ENCODE data around the gene OTULIN. TPM values are rescaled to one million over a fixed set of nuclear protein-coding genes. Genes with fewer than 3 reads are reported as not detected.
A peak's percentile ranks its signal among the peaks of the same experiment; 100 is the strongest.

The OTULIN gene
- 10 to 100 TPM; 24.1 TPM for total RNA-seq
- long read RNA-seq, full-length matches to known transcripts: 16 of 18 reads
- long read RNA-seq, partial matches to known transcripts: 2 of 18 reads
- long read RNA-seq, other reads (novel, unspliced or antisense): 0 of 18 reads

GRCh38 chr5:14664270-14665100, at the start of gene OTULIN:
Gene OTULIN, plus strand, starts transcription at chr5:14664718. Its CDS starts 108 bp downstream, at chr5:14664826.
- DNase-seq: peak; percentile 91 to 92
- peak; percentile 90 for ATAC-seq
- intact Hi-C loops (cut with DNase I, micrococcal nuclease): no loop called here

- intact Hi-C loops (cut with DNase I, micrococcal nuclease): no loop called here
- ATAC-seq: no peak
- DNase-seq: no peak
These were observed 49.2 kb upstream of the OTULIN start for GRCh38 chr5:14615365-14615764.

- ATAC-seq (no peak), DNase-seq (no peak)
- intact Hi-C loops (cut with DNase I, micrococcal nuclease): no loop called here
These were observed 47.1 kb upstream of the OTULIN start for GRCh38 chr5:14617441-14617840.

GRCh38 chr5:14627270-14627669, 37.2 kb upstream of the OTULIN start:
- ATAC-seq (no peak), DNase-seq (no peak)

GRCh38 chr5:14628346-14628745, 36.2 kb upstream of the OTULIN start:
- ATAC-seq (peak; percentile 52), DNase-seq (peak in 1 of 2 donors; percentile 36)
- intact Hi-C loops (cut with DNase I, micrococcal nuclease): no loop called here

More at GRCh38 chr5:14627270-14627669, 37.2 kb upstream of the OTULIN start:
- intact Hi-C loops (cut with DNase I, micrococcal nuclease): no loop called here

GRCh38 chr5:14630671-14631070, 33.8 kb upstream of the OTULIN start:
- intact Hi-C loops (cut with DNase I, micrococcal nuclease): no loop called here
- ATAC-seq (no peak), DNase-seq (no peak)

- intact Hi-C loops (cut with DNase I, micrococcal nuclease): no loop called here
- DNase-seq (no peak), ATAC-seq (no peak)
These were observed 28.9 kb upstream of the OTULIN start for GRCh38 chr5:14635656-14636055.

- intact Hi-C loops (cut with DNase I, micrococcal nuclease): loop anchor here in 1 of 2 donors (10.0 kb wide), 2 partner anchors 246 to 656 kb away; no protein-coding TSS in a partner anchor
These were observed 23.8 kb upstream of the OTULIN start for GRCh38 chr5:14640765-14641164.

GRCh38 chr5:14644623-14645237, 19.8 kb upstream of the OTULIN start:
- no peak for ATAC-seq
- DNase-seq: no peak
- intact Hi-C loops (cut with DNase I, micrococcal nuclease): loop anchor here in 1 of 2 donors (10.0 kb wide), 2 partner anchors 250 to 660 kb away; no protein-coding TSS in a partner anchor

More at GRCh38 chr5:14640765-14641164, 23.8 kb upstream of the OTULIN start:
- ATAC-seq (no peak), DNase-seq (no peak)

GRCh38 chr5:14650052-14650451, 14.5 kb upstream of the OTULIN start:
- DNase-seq (no peak), ATAC-seq (no peak)
- intact Hi-C loops (cut with DNase I, micrococcal nuclease): no loop called here

- ATAC-seq (no peak), DNase-seq (no peak)
- intact Hi-C loops (cut with DNase I, micrococcal nuclease): no loop called here
These were observed 9.3 kb upstream of the OTULIN start for GRCh38 chr5:14655146-14655741.

GRCh38 chr5:14656898-14657297, 7.6 kb upstream of the OTULIN start:
- DNase-seq (no peak), ATAC-seq (no peak)
- intact Hi-C loops (cut with DNase I, micrococcal nuclease): no loop called here

GRCh38 chr5:14659821-14660607, 4.5 kb upstream of the OTULIN start:
- DNase-seq (no peak), ATAC-seq (no peak)
- intact Hi-C loops (cut with DNase I, micrococcal nuclease): no loop called here

GRCh38 chr5:14660833-14661232, 3.7 kb upstream of the OTULIN start:
- DNase-seq: no peak
- intact Hi-C loops (cut with DNase I, micrococcal nuclease): no loop called here
- no peak for ATAC-seq

GRCh38 chr5:14662721-14663260, 1.7 kb upstream of the OTULIN start:
- no peak for DNase-seq
- no peak for ATAC-seq
- intact Hi-C loops (cut with DNase I, micrococcal nuclease): no loop called here

- ATAC-seq (peak; percentile 43), DNase-seq (peak; percentile 43 to 51)
- intact Hi-C loops (cut with DNase I, micrococcal nuclease): no loop called here
These were observed 716 bp upstream of the OTULIN start for GRCh38 chr5:14663734-14664269.

GRCh38 chr5:14665101-14665822, 744 bp downstream of the OTULIN start:
- intact Hi-C loops (cut with DNase I, micrococcal nuclease): no loop called here
- DNase-seq (peak; percentile 74 to 78), ATAC-seq (peak; percentile 55)

GRCh38 chr5:14665949-14666348, 1.4 kb downstream of the OTULIN start:
- DNase-seq: peak; percentile 39 to 40
- ATAC-seq: peak; percentile 21
- intact Hi-C loops (cut with DNase I, micrococcal nuclease): no loop called here
